Neural progenitor cell (in vitro differentiated cells): ENCODE measurements around the gene ZSWIM3.

Source experiments
- CTCF ChIP-seq: fragments of 200-600 bp; sonication (generic); IDR thresholded peaks from 2 replicates; pipeline ENCODE4 v1.5.1; 2017; ENCODE audit warnings: antibody characterized with exemption, mild to moderate bottlenecking
- EZH2phosphoT487 ChIP-seq: fragments of 200-600 bp; sonication (generic); IDR thresholded peaks from 2 replicates; pipeline ENCODE4 v1.6.1; 2017; ENCODE audit warnings: antibody characterized with exemption

- TF ChIP-seq CTCF = no peak
- TF ChIP-seq EZH2phosphoT487 = no peak
These were observed 43.1 kb upstream of the ZSWIM3 start for GRCh38 chr20:45814314-45814713.
